ENCODE results near the gene RNF121. TPM values are rescaled to one million over a fixed set of nuclear protein-coding genes. Genes with fewer than 3 reads are reported as not detected.

Gene RNF121
- total RNA-seq, 1 donor from 2014 or later, result 51.3 TPM

DNA sequence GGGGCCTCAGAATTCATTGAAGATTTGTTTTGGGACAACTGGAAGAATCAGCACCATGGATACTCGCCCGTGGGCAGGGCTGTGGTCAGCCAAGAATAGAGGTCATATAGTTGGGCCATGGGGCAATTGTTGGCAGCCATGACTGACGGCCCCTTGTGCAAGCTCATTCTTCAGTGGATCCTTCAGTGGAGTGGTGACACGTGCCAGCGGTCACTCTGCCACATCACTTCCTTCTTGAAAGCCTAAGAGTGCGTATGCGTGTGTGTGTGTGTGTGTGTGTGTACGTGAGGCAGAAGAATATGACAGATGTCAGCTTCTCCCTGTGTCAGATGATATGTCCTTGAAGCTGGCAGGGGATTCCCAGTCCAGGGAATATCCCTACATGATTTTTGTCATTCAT lies 68.1 kb downstream of the RNF121 start:
- no peak for DNase-seq (ENCODE audit: low spot score)
- Mint-ChIP-seq H3K36me3 (ENCODE audit: low read depth) (peaks cover 38% of the 10 kb centered on the region), H3K4me1 (ENCODE audit: low read depth) (peaks cover 22% of the 10 kb centered on the region), H3K4me3 (ENCODE audit: low read depth) (no peak overlapping the region), H3K27ac (no peak overlapping the region), H3K27me3 (ENCODE audit: low read depth) (no peaks in the 10 kb centered on the region), H3K9me3 (no peaks in the 10 kb centered on the region)
- intact Hi-C loops (cut with micrococcal nuclease), result no loop called here

DNA sequence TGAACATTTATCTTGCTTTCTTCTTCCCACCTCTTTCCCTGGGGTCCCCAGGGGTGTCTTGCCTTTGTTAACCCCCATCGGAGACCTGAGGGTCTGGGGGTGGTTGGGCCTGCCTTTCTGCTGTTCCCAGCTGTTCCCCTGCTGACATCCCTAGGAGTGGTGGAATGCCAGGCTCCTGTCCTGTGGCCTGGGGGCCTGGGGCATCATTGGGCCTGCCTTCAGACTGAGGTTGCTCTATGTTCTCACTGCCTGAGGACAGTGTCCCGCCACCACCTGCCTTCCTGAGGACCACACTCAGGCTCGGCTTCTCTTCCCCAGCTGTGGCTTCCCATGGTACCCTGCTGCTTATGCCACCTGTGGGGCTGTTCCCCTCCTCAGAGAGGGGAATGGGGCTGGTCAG lies 68.7 kb downstream of the RNF121 start:
- peaks cover 41% of the 10 kb centered on the region for H3K36me3 Mint-ChIP-seq (ENCODE audit: low read depth)
- H3K4me3 Mint-ChIP-seq (ENCODE audit: low read depth), result no peak overlapping the region
- H3K27me3 Mint-ChIP-seq (ENCODE audit: low read depth), result no peaks in the 10 kb centered on the region
- no peak overlapping the region for H3K27ac Mint-ChIP-seq
- H3K9me3 Mint-ChIP-seq, result no peaks in the 10 kb centered on the region
- no peak for DNase-seq (ENCODE audit: low spot score)
- H3K4me1 Mint-ChIP-seq (ENCODE audit: low read depth), result peaks cover 16% of the 10 kb centered on the region
- intact Hi-C loops (cut with micrococcal nuclease), result no loop called here

DNA sequence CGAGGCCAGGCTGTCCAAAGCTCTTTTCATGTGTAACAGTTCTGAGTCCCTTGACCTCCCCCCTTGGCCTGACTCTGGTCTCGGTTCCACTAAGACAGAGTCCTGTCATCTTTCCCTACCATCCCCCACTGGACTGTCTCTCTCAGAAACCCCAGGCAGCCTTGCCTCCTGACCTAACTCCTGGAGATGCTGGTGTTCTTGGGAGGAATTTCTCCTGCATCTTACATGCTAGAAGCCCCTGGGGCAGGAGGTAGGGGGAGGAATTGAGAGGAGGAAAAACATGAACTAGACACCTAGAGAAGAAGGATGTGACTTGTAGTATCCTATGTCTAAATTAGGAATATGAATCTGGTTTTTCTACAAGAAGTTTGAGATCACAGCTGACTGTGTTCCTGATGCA lies 69.2 kb downstream of the RNF121 start:
- Mint-ChIP-seq H3K27me3 (ENCODE audit: low read depth) (no peaks in the 10 kb centered on the region), H3K9me3 (no peaks in the 10 kb centered on the region), H3K27ac (peak overlapping the region; percentile 87), H3K4me1 (ENCODE audit: low read depth) (peaks cover 15% of the 10 kb centered on the region), H3K36me3 (ENCODE audit: low read depth) (peaks cover 42% of the 10 kb centered on the region), H3K4me3 (ENCODE audit: low read depth) (no peak overlapping the region)
- no peak for DNase-seq (ENCODE audit: low spot score)
- intact Hi-C loops (cut with micrococcal nuclease), result no loop called here

DNA sequence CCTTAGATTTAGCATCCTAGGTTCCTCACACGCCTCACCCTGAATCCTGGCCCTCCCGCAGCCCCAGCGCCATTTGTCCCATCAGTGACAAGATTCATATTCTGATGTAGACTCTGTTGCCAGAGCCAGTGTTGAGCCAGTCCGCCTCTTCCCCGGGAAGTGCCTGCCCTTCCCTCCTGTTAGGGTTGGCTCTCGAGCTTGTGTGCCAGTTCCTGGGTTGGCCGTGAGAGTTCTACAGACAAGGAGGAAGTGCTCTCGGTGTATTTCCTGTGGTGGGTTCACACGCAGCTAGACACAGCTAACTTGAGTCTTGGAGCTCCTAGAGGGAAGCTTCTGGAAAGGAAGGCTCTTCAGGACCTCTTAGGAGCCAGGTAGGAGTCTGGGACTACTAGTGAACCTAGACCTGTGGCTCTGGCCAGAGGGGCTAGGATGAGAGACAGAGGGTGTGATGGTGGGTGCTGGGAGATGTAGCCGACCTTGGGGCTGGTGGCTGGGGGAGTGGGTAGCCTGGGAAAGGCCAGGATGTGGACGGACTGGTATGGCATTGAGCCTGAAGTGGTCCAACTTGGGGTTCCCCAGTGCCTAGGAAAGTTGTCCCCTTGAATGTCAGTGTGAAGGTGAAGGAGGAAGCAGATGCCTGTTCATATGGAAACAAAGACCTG lies 69.9 kb downstream of the RNF121 start, which contains the start of gene IL18BP:
Gene IL18BP (plus strand): TSS at position 261 of the 662 bp plus-strand sequence. CDS start 1,076 bp downstream, outside the sequence.
- Mint-ChIP-seq H3K9me3 (no peaks in the 10 kb centered on the region), H3K4me3 (ENCODE audit: low read depth) (peak within 1 kb of the TSS; percentile 68), H3K36me3 (ENCODE audit: low read depth) (peaks cover 44% of the 10 kb centered on the region), H3K27ac (peak within 1 kb of the TSS; percentile 87), H3K4me1 (ENCODE audit: low read depth) (peaks cover 14% of the 10 kb centered on the region), H3K27me3 (ENCODE audit: low read depth) (no peaks in the 10 kb centered on the region)
- intact Hi-C loops (cut with micrococcal nuclease), result no loop called here
- no peak for DNase-seq (ENCODE audit: low spot score)

- no peaks in the 10 kb centered on the region for H3K9me3 Mint-ChIP-seq
Observed at GRCh38 chr11:71999362-71999761, 70.5 kb downstream of the RNF121 start.

GRCh38 chr11:71999798-72000197 lies 71.0 kb downstream of the RNF121 start:
- intact Hi-C loops (cut with micrococcal nuclease), result no loop called here
- DNase-seq (ENCODE audit: low spot score), result no peak
- H3K27ac Mint-ChIP-seq, result peak overlapping the region; percentile 87
- H3K4me3 Mint-ChIP-seq (ENCODE audit: low read depth), result no peak overlapping the region
- H3K4me1 Mint-ChIP-seq (ENCODE audit: low read depth), result peaks cover 14% of the 10 kb centered on the region
- no peaks in the 10 kb centered on the region for H3K9me3 Mint-ChIP-seq
- peaks cover 54% of the 10 kb centered on the region for H3K36me3 Mint-ChIP-seq (ENCODE audit: low read depth)
- no peaks in the 10 kb centered on the region for H3K27me3 Mint-ChIP-seq (ENCODE audit: low read depth)

More at GRCh38 chr11:71999362-71999761, 70.5 kb downstream of the RNF121 start:
- H3K27ac Mint-ChIP-seq, result peak overlapping the region; percentile 87
- intact Hi-C loops (cut with micrococcal nuclease), result no loop called here
- no peak for DNase-seq (ENCODE audit: low spot score)
- H3K36me3 Mint-ChIP-seq (ENCODE audit: low read depth), result peaks cover 50% of the 10 kb centered on the region
- H3K4me1 Mint-ChIP-seq (ENCODE audit: low read depth), result peaks cover 14% of the 10 kb centered on the region
- H3K27me3 Mint-ChIP-seq (ENCODE audit: low read depth), result no peaks in the 10 kb centered on the region
- H3K4me3 Mint-ChIP-seq (ENCODE audit: low read depth), result peak overlapping the region; percentile 68

DNA sequence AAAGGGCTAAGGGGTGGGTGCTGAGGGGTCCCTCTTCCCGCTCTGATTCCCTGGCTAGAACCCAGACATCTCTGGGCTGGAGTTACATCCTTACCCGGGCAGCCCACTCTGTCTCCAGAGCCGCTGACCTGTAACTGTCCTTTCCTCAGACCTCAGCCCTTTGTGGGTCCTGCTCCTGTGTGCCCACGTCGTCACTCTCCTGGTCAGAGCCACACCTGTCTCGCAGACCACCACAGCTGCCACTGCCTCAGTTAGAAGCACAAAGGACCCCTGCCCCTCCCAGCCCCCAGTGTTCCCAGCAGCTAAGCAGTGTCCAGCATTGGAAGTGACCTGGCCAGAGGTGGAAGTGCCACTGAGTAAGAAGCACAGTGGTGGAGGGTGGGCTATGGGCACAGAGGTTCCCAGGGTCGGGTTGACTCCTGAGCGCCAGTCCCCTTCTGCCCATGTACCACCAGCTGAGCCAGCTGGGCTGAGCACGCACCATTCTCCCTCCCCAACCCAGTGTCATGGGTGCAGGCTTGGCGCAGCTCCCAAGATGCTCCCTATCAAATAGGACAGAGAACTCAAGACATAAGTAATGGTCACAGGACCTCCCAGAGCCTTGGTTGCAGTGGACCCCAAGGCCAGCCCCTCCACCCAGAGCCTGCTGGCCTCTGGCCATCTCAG lies 71.5 kb downstream of the RNF121 start:
- intact Hi-C loops (cut with micrococcal nuclease), result no loop called here
- no peak overlapping the region for H3K27ac Mint-ChIP-seq
- H3K27me3 Mint-ChIP-seq (ENCODE audit: low read depth), result no peaks in the 10 kb centered on the region
- peaks cover 58% of the 10 kb centered on the region for H3K36me3 Mint-ChIP-seq (ENCODE audit: low read depth)
- H3K9me3 Mint-ChIP-seq, result no peaks in the 10 kb centered on the region
- H3K4me3 Mint-ChIP-seq (ENCODE audit: low read depth), result no peak overlapping the region
- DNase-seq (ENCODE audit: low spot score), result no peak
- H3K4me1 Mint-ChIP-seq (ENCODE audit: low read depth), result peaks cover 14% of the 10 kb centered on the region

GRCh38 chr11:72001285-72001684 lies 72.4 kb downstream of the RNF121 start:
- intact Hi-C loops (cut with micrococcal nuclease), result no loop called here
- Mint-ChIP-seq H3K36me3 (ENCODE audit: low read depth) (peaks cover 65% of the 10 kb centered on the region), H3K9me3 (no peaks in the 10 kb centered on the region), H3K4me3 (ENCODE audit: low read depth) (no peak overlapping the region), H3K27me3 (ENCODE audit: low read depth) (no peaks in the 10 kb centered on the region), H3K4me1 (ENCODE audit: low read depth) (peaks cover 14% of the 10 kb centered on the region), H3K27ac (no peak overlapping the region)
- no peak for DNase-seq (ENCODE audit: low spot score)

- Mint-ChIP-seq H3K36me3 (ENCODE audit: low read depth) (peaks cover 72% of the 10 kb centered on the region), H3K27me3 (ENCODE audit: low read depth) (no peaks in the 10 kb centered on the region), H3K27ac (peak overlapping the region; percentile 62), H3K4me3 (ENCODE audit: low read depth) (no peak overlapping the region), H3K9me3 (no peaks in the 10 kb centered on the region), H3K4me1 (ENCODE audit: low read depth) (peaks cover 14% of the 10 kb centered on the region)
- no peak for DNase-seq (ENCODE audit: low spot score)
- intact Hi-C loops (cut with micrococcal nuclease), result no loop called here
Observed at GRCh38 chr11:72001834-72002591, 73.2 kb downstream of the RNF121 start.

GRCh38 chr11:72002841-72003775 lies 74.3 kb downstream of the RNF121 start:
- H3K4me1 Mint-ChIP-seq (ENCODE audit: low read depth), result peaks cover 14% of the 10 kb centered on the region
- H3K4me3 Mint-ChIP-seq (ENCODE audit: low read depth), result no peak overlapping the region
- no peaks in the 10 kb centered on the region for H3K27me3 Mint-ChIP-seq (ENCODE audit: low read depth)
- no peak for DNase-seq (ENCODE audit: low spot score)
- intact Hi-C loops (cut with micrococcal nuclease), result no loop called here
- peak overlapping the region; percentile 62 for H3K27ac Mint-ChIP-seq
- peaks cover 81% of the 10 kb centered on the region for H3K36me3 Mint-ChIP-seq (ENCODE audit: low read depth)
- H3K9me3 Mint-ChIP-seq, result no peaks in the 10 kb centered on the region

GRCh38 chr11:72003776-72004171 lies 74.9 kb downstream of the RNF121 start:
- DNase-seq (ENCODE audit: low spot score), result no peak
- H3K36me3 Mint-ChIP-seq (ENCODE audit: low read depth), result peaks cover 83% of the 10 kb centered on the region
- peaks cover 10% of the 10 kb centered on the region for H3K4me1 Mint-ChIP-seq (ENCODE audit: low read depth)
- H3K27ac Mint-ChIP-seq, result no peak overlapping the region
- intact Hi-C loops (cut with micrococcal nuclease), result no loop called here
- no peaks in the 10 kb centered on the region for H3K27me3 Mint-ChIP-seq (ENCODE audit: low read depth)
- H3K4me3 Mint-ChIP-seq (ENCODE audit: low read depth), result no peak overlapping the region
- no peaks in the 10 kb centered on the region for H3K9me3 Mint-ChIP-seq

All from activated T-helper 2 cell treated with anti-CD3 and anti-CD28 coated beads, Interferon-gamma antibody, Interleukin-2, Interleukin-4, amounts not matched to agents 10 μg/mL and 5 μg/mL and 100 μg/mL, durations not matched to agents 14 hours and 24 hours and 36 hours (primary cell).